GM19035 (cell line): Measurements from ENCODE around the gene CDKN2B-AS1.

Experiments
- ATAC-seq: cut with Tn5 transposase; IDR thresholded peaks from one replicate; pipeline ENCODE4 v1.9.1; 2021; ENCODE audit not compliant: unreplicated experiment

The CDKN2B-AS1 gene

DNA sequence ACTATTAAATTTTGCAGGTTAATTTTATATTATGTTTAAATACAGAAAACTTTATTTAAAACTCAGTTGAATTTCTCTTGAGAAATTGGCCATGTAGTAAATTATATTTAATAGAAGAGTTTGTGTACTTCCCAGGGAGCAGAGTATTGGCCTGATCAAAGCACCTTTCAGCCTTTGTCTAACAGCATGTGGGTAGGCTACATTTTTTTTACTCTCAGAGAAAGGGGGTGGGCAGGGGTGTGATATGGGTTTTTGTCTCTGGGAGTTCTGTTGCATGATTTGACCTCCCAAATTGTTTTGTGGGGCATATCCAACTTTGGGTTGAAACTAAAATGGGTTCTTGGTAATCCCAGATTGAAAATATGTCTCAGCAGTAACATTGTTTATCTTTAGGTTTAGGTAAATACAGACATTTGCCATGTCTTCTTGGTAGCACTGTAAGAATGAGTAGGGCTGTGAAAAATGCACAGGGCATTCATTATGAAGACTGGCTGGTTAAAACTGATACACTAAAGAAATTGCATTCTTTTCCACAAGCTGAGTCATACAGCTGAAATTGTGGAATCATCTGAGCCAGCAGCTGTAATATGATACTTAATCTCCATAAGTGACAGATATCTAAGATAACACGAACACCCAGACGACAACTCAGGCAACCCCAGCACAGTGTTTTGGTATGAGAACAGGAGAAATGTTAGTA, 89.9 kb downstream of the CDKN2B-AS1 start:
- ATAC-seq: no peak

DNA sequence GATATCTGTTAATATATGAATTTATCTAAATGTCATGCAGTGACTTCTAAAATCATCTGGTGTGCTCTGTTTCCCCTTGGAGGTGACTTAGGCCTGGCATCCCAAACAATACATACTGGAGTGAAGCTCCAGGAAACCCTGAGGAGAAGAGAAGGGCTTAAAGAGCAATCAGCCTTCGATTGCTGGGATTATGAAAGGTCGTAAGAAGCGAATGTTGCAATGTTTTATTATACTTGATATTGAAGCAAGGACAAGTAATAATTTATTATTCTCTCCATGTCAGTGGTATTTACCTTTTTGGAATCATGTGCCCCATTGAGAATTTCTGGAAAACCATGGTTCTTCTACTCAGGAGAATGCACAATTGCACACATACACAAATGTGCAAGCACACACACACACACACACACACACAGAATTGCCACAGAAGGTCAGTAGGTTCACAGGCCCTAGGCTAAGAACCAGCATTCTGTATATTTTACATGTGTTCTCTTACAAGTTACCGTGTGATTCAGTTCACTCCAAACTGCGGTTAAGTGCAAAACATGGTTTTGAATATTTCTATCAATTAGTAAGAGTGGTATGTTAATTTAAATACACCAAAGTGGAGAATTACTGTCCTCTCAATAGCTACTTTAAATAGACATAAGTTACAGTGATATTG, 93.6 kb downstream of the CDKN2B-AS1 start:
- no peak for ATAC-seq

GRCh38 chr9:22088717-22089061, 94.1 kb downstream of the CDKN2B-AS1 start:
- ATAC-seq: no peak

GRCh38 chr9:22097707-22098106, 103.1 kb downstream of the CDKN2B-AS1 start:
- ATAC-seq: no peak

DNA sequence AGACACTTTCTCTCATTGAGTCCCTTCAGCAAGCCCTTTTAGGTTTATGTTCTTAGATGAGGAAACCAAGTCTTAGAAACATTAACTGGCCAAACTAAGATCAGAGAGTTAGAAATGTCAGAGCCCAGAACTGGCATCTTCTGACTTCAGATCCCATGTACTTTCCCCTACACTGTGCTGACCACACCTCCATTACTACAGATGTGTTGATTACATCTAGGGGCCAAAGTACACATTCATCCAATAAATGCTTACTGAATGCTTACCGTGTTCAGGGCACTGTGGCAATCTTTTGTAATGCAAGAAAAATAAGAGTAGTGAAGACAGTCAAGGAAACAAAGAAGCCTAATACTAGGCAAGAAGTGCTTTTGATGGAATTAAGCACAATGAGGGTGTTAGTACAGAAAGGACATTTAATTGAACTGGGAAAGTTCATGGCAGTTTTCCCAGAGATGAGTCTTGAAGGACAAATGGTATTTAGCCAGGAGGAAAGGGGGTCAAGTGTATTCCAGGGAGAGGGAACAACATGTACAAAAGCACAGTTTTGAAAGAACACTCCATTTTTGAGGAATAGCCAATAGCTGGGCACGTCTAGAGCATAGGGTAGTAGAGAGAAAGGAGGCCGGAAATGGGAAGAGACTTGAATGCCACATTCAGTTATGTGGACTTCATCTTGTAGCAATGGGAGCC, 104.2 kb downstream of the CDKN2B-AS1 start:
- ATAC-seq: no peak

GRCh38 chr9:22100626-22101025, 106.0 kb downstream of the CDKN2B-AS1 start:
- ATAC-seq: no peak

DNA sequence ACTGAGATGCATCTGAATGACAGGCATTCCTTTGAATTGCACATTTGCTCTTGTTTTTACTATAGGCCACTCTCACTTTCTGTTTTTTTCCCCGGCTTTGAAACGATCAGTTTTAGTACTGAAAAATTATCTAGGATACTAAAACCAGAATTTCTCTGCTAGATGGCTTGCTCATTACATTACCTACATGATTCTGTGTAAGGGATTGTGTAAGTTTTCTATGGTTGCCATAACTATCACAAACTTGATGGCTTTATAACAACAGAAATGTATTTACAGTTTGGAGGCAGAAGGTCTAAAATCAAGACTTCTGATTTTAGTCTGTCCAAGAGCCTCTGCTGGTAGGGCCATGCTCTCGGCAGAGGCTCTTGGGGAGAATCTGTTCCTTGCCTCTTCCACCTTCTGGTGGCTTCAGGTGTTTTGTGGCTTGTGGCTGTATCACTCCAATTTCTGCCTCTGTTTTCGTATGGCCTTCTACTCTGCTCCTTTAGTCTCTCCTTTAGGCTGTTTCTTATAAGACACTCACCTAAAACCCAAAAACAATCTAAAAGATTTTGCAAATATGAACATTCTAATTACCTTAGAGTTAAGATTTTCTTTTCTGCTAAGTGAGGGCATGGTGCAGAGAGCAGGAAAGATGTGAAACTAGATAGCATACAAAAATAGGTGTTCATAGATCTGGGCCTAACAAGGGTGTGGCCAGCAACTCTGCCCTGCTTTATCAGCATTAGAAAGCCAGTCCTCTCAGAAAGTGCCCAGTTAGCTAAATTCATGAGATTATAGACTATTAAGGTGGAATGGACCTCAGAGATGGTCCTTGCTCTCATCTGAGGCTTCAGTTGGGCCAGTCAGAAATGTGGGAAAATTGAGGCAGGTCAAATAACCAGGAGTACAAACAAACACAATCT, 107.8 kb downstream of the CDKN2B-AS1 start:
- no peak for ATAC-seq

DNA sequence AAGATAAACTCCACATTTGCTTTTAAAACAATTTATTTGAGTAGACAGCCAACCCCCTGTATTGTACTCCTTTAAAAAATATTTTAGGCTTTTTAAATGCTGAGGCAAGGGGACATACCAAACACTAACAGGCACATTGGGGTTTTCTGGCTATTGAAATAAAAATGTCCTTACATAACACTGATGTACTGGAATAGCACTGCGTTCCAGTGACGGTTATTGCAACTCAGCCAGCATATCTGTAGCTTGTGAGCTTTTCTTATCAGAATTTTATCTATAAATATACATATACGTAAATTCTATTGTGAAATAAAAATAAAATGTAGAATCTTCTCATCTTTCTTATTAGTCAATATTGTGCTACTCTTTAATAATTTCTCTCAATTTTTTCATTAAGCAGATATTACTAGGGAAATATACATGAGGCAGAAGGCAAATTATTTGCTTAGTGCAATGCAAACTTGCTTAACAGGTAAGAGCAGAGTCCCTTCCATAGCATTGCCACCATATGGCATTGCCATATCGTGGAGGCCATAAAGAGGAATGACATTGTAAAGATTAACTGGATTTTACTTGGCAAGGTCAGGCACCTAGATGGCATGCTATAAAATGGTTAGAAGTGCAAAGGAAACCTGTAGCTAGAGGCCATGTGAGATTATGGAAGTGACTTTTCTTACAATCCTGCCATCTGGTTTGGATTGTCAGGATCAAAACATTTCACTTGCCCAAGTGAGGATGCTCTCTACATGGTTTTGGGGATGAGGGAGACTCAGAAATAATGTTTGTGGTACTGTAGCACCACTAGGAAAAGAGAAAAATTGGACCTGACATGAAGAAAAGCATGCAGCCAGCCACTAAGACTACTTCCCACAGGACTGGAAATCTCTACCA, 109.3 kb downstream of the CDKN2B-AS1 start:
- no peak for ATAC-seq

GRCh38 chr9:22105005-22105722, 110.6 kb downstream of the CDKN2B-AS1 start:
- peak; percentile 98 for ATAC-seq

- ATAC-seq: no peak
Observed at GRCh38 chr9:22107202-22108045, 112.8 kb downstream of the CDKN2B-AS1 start.

- ATAC-seq: no peak
Observed at GRCh38 chr9:22108581-22109370, 114.2 kb downstream of the CDKN2B-AS1 start.

DNA sequence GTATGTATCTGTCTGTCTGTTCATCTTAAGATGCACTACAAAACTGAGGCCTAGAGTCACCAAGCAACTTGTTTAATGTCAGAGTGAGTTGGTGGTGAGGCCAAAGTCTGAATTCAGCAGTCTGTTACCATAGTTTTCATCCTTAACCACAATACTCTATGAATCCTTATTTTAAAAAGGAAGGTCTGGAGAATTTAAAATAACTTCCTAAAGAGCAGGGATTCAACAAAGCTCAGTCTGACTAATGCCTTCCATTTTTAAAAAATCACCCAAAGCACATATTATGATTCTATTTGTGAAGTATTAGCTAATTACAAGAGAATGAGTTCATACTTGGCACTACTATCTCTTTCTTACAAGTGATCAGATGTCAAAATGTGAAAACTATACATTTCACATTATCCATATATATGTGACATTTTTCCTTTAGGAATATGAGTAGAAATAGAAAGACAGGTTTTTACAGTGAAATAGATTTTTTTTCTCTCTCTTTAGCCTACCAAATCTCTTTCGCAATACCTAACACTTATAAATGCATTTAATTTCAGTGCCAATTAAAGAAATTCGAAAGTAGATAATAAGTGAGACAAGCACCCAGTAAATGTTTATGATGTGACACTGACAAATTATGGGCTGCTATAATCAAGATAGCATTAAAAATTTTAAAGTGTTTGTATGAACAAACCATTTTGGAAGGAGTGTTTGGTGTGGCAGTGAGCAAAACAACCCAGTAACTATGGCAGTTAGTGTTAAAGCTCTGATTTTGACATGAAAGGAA, 116.8 kb downstream of the CDKN2B-AS1 start:
- no peak for ATAC-seq

GRCh38 chr9:22111954-22112247, 117.3 kb downstream of the CDKN2B-AS1 start:
- ATAC-seq: no peak

DNA sequence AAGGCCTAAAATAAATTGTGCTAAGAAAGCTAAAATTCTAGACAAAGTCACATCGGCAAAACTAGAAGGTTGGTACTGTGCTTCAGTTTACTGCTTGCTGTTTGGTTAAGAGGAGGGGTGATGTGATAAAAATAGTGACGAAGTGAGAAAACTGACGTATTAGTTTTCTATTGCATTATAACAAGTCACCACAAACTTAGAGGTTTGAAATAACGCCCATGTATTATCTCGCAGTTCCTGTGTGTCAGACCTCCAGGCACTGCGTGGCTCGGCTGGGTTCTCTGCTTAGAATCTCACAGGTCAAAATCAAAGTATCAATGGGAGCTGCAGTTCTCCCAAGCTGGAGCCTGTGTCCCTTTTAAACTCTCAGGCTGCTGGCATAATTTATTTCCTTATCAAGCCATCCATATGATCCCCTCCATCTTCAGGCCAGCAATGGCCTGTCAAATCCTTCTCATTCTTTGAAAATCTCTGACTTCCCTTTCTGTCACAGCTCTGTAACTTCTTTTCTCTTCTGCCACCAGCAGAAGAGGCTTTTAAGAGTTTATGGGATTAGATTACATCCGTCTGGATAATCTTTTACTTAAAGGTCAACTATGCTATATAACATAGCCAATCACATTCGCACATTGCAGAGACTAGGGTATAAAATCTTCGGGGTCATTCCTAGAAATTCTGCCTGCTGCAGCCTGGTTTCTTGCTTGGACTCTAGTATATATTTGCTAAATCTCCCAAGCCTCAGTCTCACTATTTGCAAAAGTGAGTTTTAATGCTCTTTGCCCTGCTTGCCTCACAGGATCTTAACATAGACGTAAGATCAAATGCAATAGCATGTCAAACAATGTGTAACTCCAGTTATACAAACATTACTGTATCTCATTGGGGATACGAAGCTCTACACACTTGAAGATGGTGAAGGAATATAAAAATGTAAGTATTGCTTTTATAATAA, 118.6 kb downstream of the CDKN2B-AS1 start:
- ATAC-seq: no peak

DNA sequence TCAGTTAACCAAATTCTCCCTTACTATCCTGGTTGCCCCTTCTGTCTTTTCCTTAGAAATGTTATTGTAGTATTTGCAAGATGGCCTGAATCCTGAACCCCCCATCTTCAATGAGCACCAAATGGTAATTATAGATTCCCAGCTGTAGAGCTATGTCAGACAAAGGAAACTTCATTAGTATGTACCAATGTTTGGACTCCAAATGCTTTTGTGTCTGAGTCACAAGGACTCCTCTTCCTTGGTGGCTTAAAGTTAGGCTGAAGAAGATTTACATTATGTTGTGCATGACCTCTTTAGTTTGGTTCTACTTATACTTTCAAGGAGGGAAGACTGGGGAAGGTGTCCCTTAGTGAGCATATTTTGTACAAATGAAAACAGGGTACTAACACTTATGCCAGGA, 120.4 kb downstream of the CDKN2B-AS1 start:
- ATAC-seq: no peak

DNA sequence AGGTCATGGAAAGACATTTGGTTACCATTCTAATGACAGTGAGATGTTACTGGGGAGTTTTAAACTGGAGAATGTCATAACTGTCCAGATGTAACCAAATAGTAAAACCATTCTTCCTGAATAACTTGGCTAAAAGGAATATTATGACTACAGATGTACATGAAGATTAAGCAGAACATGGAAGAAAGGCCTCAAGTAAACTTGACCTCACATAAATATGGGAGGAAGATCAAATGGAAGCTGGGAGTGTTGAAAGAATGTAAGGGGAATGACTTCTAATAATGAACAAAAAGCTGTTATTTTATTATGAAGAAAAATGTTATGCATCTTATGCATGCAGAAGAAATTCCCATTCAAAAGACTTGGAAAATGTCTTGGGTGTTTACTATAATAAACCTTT, 122.2 kb downstream of the CDKN2B-AS1 start:
- ATAC-seq: no peak
